ENCODE results near the gene CACYBP. TPM values are rescaled to one million over a fixed set of nuclear protein-coding genes. Genes with fewer than 3 reads are reported as not detected.

CACYBP gene
- total and polyA plus RNA-seq, 2 experiments from 2014 or later: 143 to 167 TPM

- H3K4me1 ChIP-seq (ENCODE audit: low read depth): peaks cover 6% of the 10 kb centered on the region
- no peak for TF ChIP-seq CTCF (IDR thresholded peaks at IDR 0.05; ENCODE audit: low read depth, low read length)
- H3K27ac ChIP-seq: no peak overlapping the region
- peaks cover 20% of the 10 kb centered on the region for H3K36me3 ChIP-seq
- no peak overlapping the region for H3K4me3 ChIP-seq
- DNase-seq (ENCODE audit: low read depth in 1 of 2, low spot score in 1 of 2): no peak
- H3K9me3 ChIP-seq (ENCODE audit: low read depth): no peaks in the 10 kb centered on the region
- H3K27me3 ChIP-seq: no peaks in the 10 kb centered on the region
Observed at GRCh38 chr1:175002910-175003517, 3.3 kb downstream of the CACYBP start.

GRCh38 chr1:175003521-175003920 lies 3.8 kb downstream of the CACYBP start:
- TF ChIP-seq CTCF (IDR thresholded peaks at IDR 0.05; ENCODE audit: low read depth, low read length): no peak
- H3K4me1 ChIP-seq (ENCODE audit: low read depth): peaks cover 5% of the 10 kb centered on the region
- H3K36me3 ChIP-seq: peaks cover 25% of the 10 kb centered on the region
- H3K4me3 ChIP-seq: no peak overlapping the region
- no peak overlapping the region for H3K27ac ChIP-seq
- DNase-seq (ENCODE audit: low read depth in 1 of 2, low spot score in 1 of 2): no peak
- H3K9me3 ChIP-seq (ENCODE audit: low read depth): no peaks in the 10 kb centered on the region
- H3K27me3 ChIP-seq: no peaks in the 10 kb centered on the region

GRCh38 chr1:175005085-175005783 lies 5.5 kb downstream of the CACYBP start:
- H3K9me3 ChIP-seq (ENCODE audit: low read depth): no peaks in the 10 kb centered on the region
- no peaks in the 10 kb centered on the region for H3K4me1 ChIP-seq (ENCODE audit: low read depth)
- H3K4me3 ChIP-seq: no peak overlapping the region
- TF ChIP-seq CTCF (IDR thresholded peaks at IDR 0.05; ENCODE audit: low read depth, low read length): no peak
- no peaks in the 10 kb centered on the region for H3K27me3 ChIP-seq
- H3K27ac ChIP-seq: peak overlapping the region; percentile 8
- peaks cover 38% of the 10 kb centered on the region for H3K36me3 ChIP-seq
- DNase-seq (ENCODE audit: low read depth in 1 of 2, low spot score in 1 of 2): no peak

- H3K4me3 ChIP-seq: no peak overlapping the region
- H3K4me1 ChIP-seq (ENCODE audit: low read depth): no peaks in the 10 kb centered on the region
- peaks cover 78% of the 10 kb centered on the region for H3K36me3 ChIP-seq
- no peak for TF ChIP-seq CTCF (IDR thresholded peaks at IDR 0.05; ENCODE audit: low read depth, low read length)
- H3K27me3 ChIP-seq: no peaks in the 10 kb centered on the region
- no peak overlapping the region for H3K27ac ChIP-seq
- no peak for DNase-seq (ENCODE audit: low read depth in 1 of 2, low spot score in 1 of 2)
- H3K9me3 ChIP-seq (ENCODE audit: low read depth): no peaks in the 10 kb centered on the region
Observed at GRCh38 chr1:175009532-175009931, 9.8 kb downstream of the CACYBP start.

- H3K9me3 ChIP-seq (ENCODE audit: low read depth): no peaks in the 10 kb centered on the region
- no peak overlapping the region for H3K4me3 ChIP-seq
- TF ChIP-seq CTCF (IDR thresholded peaks at IDR 0.05; ENCODE audit: low read depth, low read length): no peak
- H3K27me3 ChIP-seq: no peaks in the 10 kb centered on the region
- peaks cover 86% of the 10 kb centered on the region for H3K36me3 ChIP-seq
- H3K27ac ChIP-seq: no peak overlapping the region
- no peak for DNase-seq (ENCODE audit: low read depth in 1 of 2, low spot score in 1 of 2)
- no peaks in the 10 kb centered on the region for H3K4me1 ChIP-seq (ENCODE audit: low read depth)
Observed at GRCh38 chr1:175013445-175013844, 13.7 kb downstream of the CACYBP start.

Measured in cardiac muscle cell (in vitro differentiated cells and primary cell).